ENCODE results near the gene SLC4A4.

The SLC4A4 gene

DNA sequence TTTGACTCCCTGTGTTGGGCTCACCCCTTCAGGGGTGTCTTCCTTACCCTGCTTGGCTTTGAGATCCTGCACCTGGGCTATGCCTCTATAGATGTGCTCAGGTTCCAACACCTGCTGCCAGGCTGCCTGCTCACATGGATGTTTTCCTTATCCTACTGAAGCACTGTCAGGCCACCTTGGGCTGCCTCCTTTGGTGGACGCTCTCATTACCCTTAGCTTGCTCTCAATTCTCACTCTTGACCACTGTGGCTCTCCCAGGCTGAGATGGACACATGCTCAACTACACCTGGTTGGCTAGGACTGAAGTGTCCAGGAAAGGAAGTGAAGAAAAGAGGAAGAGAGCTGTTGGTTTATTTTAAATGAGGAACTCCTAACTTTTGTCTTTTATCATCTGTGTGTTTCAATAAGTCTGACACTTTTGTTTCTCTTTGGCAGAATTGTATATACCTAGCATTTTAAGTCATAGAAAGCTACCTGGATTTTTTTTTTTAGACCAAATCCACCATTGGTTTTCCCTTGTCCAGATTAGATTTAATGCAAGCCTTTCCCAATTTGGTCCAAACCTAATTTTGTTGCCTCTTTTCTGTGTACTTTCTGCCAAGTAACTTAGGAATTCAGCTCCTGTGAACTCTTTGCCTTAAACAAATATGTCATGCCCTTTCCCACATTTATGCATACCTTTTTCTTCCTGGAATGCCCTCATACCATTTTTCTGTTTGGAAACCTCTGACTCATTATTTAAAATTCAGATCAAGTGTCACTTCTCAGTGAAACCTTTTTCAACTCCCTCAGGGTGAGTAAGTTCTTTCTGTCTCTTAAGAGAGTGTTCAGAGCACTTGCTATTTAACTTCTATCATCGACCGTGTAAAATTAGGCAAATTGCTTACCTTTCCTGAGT lies 269.2 kb downstream of the SLC4A4 start:
- DNase-seq = no peak
- Histone ChIP-seq H3K27ac (no peak overlapping the region), H3K4me3 (ENCODE audit: low read depth, low read length) (no peak overlapping the region), H3K27me3 (ENCODE audit: insufficient read depth, low read depth, severe bottlenecking) (no peaks in the 10 kb centered on the region), H3K9me3 (ENCODE audit: severe bottlenecking) (no peaks in the 10 kb centered on the region), H3K36me3 (no peaks in the 10 kb centered on the region)
- TF ChIP-seq, protein P1, sequence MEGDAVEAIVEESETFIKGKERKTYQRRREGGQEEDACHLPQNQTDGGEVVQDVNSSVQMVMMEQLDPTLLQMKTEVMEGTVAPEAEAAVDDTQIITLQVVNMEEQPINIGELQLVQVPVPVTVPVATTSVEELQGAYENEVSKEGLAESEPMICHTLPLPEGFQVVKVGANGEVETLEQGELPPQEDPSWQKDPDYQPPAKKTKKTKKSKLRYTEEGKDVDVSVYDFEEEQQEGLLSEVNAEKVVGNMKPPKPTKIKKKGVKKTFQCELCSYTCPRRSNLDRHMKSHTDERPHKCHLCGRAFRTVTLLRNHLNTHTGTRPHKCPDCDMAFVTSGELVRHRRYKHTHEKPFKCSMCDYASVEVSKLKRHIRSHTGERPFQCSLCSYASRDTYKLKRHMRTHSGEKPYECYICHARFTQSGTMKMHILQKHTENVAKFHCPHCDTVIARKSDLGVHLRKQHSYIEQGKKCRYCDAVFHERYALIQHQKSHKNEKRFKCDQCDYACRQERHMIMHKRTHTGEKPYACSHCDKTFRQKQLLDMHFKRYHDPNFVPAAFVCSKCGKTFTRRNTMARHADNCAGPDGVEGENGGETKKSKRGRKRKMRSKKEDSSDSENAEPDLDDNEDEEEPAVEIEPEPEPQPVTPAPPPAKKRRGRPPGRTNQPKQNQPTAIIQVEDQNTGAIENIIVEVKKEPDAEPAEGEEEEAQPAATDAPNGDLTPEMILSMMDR (IDR thresholded peaks at IDR 0.05; ENCODE audit: low read depth, low read length) = no peak

DNA sequence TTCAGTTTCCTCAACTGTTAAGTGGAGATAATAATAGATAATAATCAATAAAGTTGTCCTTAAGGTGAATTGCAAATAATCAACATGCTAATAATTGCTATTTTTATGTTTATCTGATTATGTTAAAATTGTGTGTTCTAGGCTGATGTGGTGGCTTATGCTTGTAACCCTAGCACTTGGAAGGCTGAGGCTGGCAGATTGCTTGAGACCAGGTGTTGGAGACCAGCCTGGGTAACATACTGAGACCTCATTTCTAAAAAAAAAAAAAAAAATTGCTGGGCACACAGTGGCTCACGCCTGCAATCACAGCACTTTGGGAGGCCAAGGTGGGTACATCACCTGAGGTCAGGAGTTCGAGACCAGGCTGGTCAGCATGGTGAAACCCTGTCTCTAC lies 269.9 kb downstream of the SLC4A4 start:
- Histone ChIP-seq H3K4me3 (ENCODE audit: low read depth, low read length) (no peak overlapping the region), H3K27ac (no peak overlapping the region), H3K9me3 (ENCODE audit: severe bottlenecking) (no peaks in the 10 kb centered on the region), H3K27me3 (ENCODE audit: insufficient read depth, low read depth, severe bottlenecking) (no peaks in the 10 kb centered on the region), H3K36me3 (no peaks in the 10 kb centered on the region)
- TF ChIP-seq, protein P1 (IDR thresholded peaks at IDR 0.05; ENCODE audit: low read depth, low read length) = no peak
- no peak for DNase-seq

DNA sequence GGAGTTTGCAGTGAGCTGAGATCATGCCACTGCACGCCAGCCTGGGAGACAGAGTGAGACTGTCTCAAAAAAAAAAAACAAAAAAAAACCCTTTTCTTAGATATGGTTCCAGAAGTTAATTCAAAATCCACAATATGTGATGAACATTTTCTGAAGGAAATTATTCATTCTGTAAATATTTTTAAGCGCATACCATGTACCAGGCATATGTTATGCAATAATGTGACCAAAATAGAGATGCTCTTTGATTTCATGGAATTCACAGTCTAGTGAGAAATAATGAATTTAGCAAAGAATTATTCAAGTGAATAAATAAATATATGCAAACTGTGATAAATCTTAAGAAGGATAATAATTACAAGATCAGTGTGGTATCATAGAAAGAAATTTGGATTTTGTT lies 270.3 kb downstream of the SLC4A4 start:
- TF ChIP-seq, protein P1 (IDR thresholded peaks at IDR 0.05; ENCODE audit: low read depth, low read length) = no peak
- no peak for DNase-seq
- H3K4me3 ChIP-seq (ENCODE audit: low read depth, low read length) = no peak overlapping the region
- no peaks in the 10 kb centered on the region for H3K27me3 ChIP-seq (ENCODE audit: insufficient read depth, low read depth, severe bottlenecking)
- H3K27ac ChIP-seq = no peak overlapping the region
- no peaks in the 10 kb centered on the region for H3K9me3 ChIP-seq (ENCODE audit: severe bottlenecking)
- no peaks in the 10 kb centered on the region for H3K36me3 ChIP-seq

DNA sequence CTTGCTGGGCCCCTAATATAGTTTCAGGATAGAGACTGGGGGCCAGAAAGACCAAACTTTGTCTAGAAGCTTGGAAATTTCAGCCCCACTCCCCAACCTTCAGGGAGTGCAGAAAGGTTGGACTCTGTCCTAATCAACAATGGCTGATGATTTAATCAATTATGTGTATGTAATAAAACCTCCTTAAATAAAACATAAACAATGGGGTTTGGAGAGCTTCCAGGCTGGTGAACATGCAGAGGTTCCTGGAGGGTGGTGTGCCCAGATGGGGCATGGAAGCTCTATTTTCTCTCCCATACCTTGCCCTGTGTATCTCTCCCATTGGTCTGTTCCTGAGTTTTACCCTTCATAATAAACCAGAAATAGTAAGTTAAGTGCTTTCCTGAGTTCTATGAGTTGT lies 270.8 kb downstream of the SLC4A4 start:
- DNase-seq = no peak

DNA sequence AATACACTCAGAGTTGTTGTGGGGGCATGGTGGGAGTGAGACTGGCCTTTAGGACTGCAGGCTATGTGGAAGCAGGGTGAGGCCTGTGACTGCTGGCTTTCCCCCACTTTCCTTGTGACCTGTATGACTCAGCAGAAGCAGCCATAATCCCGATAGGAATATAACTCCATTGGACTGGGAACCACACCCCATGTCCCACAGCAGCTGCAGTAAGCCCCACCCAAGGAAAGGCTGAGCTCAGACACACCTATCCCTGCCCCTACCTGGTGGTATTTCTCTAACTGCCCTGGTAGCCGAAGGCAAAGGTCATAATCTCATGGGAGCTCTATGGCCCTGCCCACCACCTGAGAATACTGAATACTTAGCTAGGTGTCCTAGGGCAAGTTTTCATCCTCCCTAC lies 275.8 kb downstream of the SLC4A4 start:
- H3K9me3 ChIP-seq (ENCODE audit: severe bottlenecking) = no peaks in the 10 kb centered on the region
- H3K27ac ChIP-seq = no peak overlapping the region
- TF ChIP-seq, protein P1 (IDR thresholded peaks at IDR 0.05; ENCODE audit: low read depth, low read length) = no peak
- DNase-seq = no peak
- H3K36me3 ChIP-seq = no peaks in the 10 kb centered on the region
- H3K27me3 ChIP-seq (ENCODE audit: insufficient read depth, low read depth, severe bottlenecking) = no peaks in the 10 kb centered on the region
- H3K4me3 ChIP-seq (ENCODE audit: low read depth, low read length) = no peak overlapping the region

More for the DNA sequence above, 270.8 kb downstream of the SLC4A4 start:
- Histone ChIP-seq H3K27ac (no peak overlapping the region), H3K27me3 (ENCODE audit: insufficient read depth, low read depth, severe bottlenecking) (no peaks in the 10 kb centered on the region), H3K9me3 (ENCODE audit: severe bottlenecking) (no peaks in the 10 kb centered on the region), H3K36me3 (no peaks in the 10 kb centered on the region), H3K4me3 (ENCODE audit: low read depth, low read length) (no peak overlapping the region)
- TF ChIP-seq, protein P1 (IDR thresholded peaks at IDR 0.05; ENCODE audit: low read depth, low read length) = no peak

Data from WERI-Rb-1 (cell line).